ENCODE measurements around the gene CRAMP1. TPM values are rescaled to one million over a fixed set of nuclear protein-coding genes. Genes with fewer than 3 reads are reported as not detected.

The CRAMP1 gene
- total RNA-seq, 1 donor from 2014 or later: 22.4 TPM

- H3K4me3 Mint-ChIP-seq: no peak overlapping the region
- DNase-seq (no peak), ATAC-seq (ENCODE audit: low read depth) (no peak)
- H3K27ac Mint-ChIP-seq: no peak overlapping the region
- H3K27me3 Mint-ChIP-seq: no peaks in the 10 kb centered on the region
- ChIA-PET POLR2A (no interaction called here), CTCF (no interaction called here)
- no peaks in the 10 kb centered on the region for H3K4me1 Mint-ChIP-seq
- TF ChIP-seq, protein P1, sequence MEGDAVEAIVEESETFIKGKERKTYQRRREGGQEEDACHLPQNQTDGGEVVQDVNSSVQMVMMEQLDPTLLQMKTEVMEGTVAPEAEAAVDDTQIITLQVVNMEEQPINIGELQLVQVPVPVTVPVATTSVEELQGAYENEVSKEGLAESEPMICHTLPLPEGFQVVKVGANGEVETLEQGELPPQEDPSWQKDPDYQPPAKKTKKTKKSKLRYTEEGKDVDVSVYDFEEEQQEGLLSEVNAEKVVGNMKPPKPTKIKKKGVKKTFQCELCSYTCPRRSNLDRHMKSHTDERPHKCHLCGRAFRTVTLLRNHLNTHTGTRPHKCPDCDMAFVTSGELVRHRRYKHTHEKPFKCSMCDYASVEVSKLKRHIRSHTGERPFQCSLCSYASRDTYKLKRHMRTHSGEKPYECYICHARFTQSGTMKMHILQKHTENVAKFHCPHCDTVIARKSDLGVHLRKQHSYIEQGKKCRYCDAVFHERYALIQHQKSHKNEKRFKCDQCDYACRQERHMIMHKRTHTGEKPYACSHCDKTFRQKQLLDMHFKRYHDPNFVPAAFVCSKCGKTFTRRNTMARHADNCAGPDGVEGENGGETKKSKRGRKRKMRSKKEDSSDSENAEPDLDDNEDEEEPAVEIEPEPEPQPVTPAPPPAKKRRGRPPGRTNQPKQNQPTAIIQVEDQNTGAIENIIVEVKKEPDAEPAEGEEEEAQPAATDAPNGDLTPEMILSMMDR (IDR thresholded peaks at IDR 0.05): no peak
- intact Hi-C loops (cut with micrococcal nuclease): no loop called here
- H3K36me3 Mint-ChIP-seq (ENCODE audit: low read depth): peaks cover 80% of the 10 kb centered on the region
- H3K9me3 Mint-ChIP-seq: no peaks in the 10 kb centered on the region
These were observed 75.5 kb downstream of the CRAMP1 start for GRCh38 chr16:1687427-1688316.

DNA sequence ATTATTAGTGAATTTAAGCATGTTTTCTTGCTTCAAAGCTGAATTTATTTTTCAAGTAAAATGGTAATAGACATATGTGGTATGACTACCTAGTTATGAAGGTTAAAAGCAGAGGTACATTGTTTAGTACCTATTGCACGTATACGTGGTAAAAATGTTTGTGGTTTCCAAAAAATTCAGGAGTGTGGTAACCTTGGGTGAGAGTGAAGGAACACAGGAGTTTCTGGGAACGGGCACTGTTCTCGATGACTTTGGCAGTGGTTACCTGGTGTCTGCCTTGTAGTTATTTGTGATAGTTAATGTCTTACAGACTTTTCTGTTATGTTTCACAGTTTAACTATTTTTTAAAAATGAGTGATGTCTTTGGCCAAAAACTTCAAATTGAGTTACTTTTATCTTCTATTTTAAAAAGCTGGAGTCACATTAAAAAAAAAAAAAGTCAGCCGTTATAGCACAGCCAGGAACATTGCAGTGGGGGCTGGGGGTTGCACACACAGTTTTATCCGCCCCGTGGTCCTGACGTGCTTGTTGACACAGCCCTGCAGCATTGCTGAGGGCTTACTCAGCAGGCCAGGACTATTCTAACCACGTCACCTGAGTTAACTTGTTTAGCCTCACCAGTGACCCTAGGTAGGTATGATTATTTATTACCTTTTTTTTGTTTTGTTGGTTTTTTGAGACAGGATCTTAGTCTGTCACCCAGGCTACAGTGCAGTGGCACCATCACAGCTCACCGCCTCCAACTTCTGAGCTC, 76.8 kb downstream of the CRAMP1 start:
- POLR2A ChIA-PET: no interaction called here
- DNase-seq: no peak
- Mint-ChIP-seq H3K27ac (no peak overlapping the region), H3K36me3 (ENCODE audit: low read depth) (peaks cover 86% of the 10 kb centered on the region), H3K9me3 (no peaks in the 10 kb centered on the region), H3K27me3 (no peaks in the 10 kb centered on the region), H3K4me3 (no peak overlapping the region), H3K4me1 (no peaks in the 10 kb centered on the region)
- intact Hi-C loops (cut with micrococcal nuclease): no loop called here
- no peak for ATAC-seq (ENCODE audit: low read depth)
- TF ChIP-seq, protein P1 (IDR thresholded peaks at IDR 0.05): no peak
- CTCF ChIA-PET: no interaction called here

- no peak for DNase-seq
- H3K9me3 Mint-ChIP-seq: no peaks in the 10 kb centered on the region
- POLR2A ChIA-PET: no interaction called here
These were observed 77.7 kb downstream of the CRAMP1 start for GRCh38 chr16:1689853-1690252.

DNA sequence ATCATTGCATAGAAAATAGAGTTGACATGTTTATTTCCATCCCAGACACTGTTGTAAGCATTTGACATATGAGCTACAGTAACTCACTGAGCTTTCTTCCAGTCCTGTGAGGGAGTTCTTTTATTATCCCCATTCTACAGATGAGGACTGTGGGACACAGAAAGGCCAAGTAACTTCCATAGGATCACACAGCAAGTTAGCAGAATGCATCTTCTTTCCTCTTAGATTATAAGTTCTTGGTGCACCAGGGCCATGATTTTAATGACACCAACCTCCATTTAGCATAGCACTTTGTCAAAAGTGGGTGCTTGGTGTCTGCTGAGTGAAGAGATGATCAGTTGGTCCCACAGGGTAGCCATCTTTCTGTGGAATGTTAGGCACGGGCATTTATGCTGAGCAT, 78.7 kb downstream of the CRAMP1 start:
- Mint-ChIP-seq H3K27ac (no peak overlapping the region), H3K4me1 (no peaks in the 10 kb centered on the region), H3K36me3 (ENCODE audit: low read depth) (peaks cover 87% of the 10 kb centered on the region), H3K4me3 (no peak overlapping the region), H3K9me3 (no peaks in the 10 kb centered on the region), H3K27me3 (no peaks in the 10 kb centered on the region)
- POLR2A ChIA-PET: no interaction called here
- ATAC-seq (ENCODE audit: low read depth) (no peak), DNase-seq (no peak)
- CTCF ChIA-PET: interaction anchor here (1.7 to 2.0 kb wide), 2 partner anchors 15 to 33 kb away, joined by 4 to 5 read pairs; partner anchors contain the start of gene MAPK8IP3
- TF ChIP-seq, protein P1 (IDR thresholded peaks at IDR 0.05): no peak
- intact Hi-C loops (cut with micrococcal nuclease): no loop called here

More at GRCh38 chr16:1689853-1690252, 77.7 kb downstream of the CRAMP1 start:
- no peak overlapping the region for H3K4me3 Mint-ChIP-seq
- intact Hi-C loops (cut with micrococcal nuclease): no loop called here
- no peaks in the 10 kb centered on the region for H3K4me1 Mint-ChIP-seq
- peaks cover 90% of the 10 kb centered on the region for H3K36me3 Mint-ChIP-seq (ENCODE audit: low read depth)
- no peaks in the 10 kb centered on the region for H3K27me3 Mint-ChIP-seq
- ATAC-seq (ENCODE audit: low read depth): no peak
- no peak overlapping the region for H3K27ac Mint-ChIP-seq
- CTCF ChIA-PET: no interaction called here
- TF ChIP-seq, protein P1 (IDR thresholded peaks at IDR 0.05): no peak

DNA sequence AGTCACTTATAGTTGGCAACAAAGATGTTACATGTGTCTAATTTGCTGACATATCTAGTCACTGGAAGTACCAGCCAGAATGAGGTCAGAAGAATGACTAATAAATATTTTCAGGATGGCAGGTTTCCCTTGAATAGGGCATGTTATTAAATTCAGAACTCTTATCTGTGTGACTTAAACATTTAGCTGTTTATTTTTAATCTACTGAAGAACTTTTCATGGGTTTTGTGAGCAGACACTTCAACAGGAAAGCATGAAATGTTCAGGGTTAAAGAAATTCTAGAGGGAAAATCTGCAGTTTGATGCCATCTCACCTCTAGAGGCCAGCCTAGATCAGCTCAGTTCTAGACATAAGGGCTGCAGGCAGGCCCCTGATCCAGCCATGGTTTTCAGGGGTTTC, 79.1 kb downstream of the CRAMP1 start:
- ChIA-PET POLR2A (no interaction called here), CTCF (interaction anchor here (1.7 to 2.0 kb wide), 2 partner anchors 15 to 33 kb away, joined by 4 to 5 read pairs; partner anchors contain the start of gene MAPK8IP3)
- no peak for ATAC-seq (ENCODE audit: low read depth)
- DNase-seq: no peak
- Mint-ChIP-seq H3K4me1 (no peaks in the 10 kb centered on the region), H3K4me3 (no peak overlapping the region), H3K27me3 (no peaks in the 10 kb centered on the region), H3K27ac (no peak overlapping the region), H3K36me3 (ENCODE audit: low read depth) (peaks cover 85% of the 10 kb centered on the region), H3K9me3 (no peaks in the 10 kb centered on the region)
- intact Hi-C loops (cut with micrococcal nuclease): no loop called here
- TF ChIP-seq, protein P1 (IDR thresholded peaks at IDR 0.05): no peak

Data from activated B cell treated with CpG ODN at 0.5 μM for 24 hours (primary cell).